ENCODE measurements around the gene RHOU.
"Not testable (repeated sequence)": the region's sequence is repeated elsewhere in the genome, so short reads cannot be mapped to it uniquely, and the experiment has no call there.

The RHOU gene

DNA sequence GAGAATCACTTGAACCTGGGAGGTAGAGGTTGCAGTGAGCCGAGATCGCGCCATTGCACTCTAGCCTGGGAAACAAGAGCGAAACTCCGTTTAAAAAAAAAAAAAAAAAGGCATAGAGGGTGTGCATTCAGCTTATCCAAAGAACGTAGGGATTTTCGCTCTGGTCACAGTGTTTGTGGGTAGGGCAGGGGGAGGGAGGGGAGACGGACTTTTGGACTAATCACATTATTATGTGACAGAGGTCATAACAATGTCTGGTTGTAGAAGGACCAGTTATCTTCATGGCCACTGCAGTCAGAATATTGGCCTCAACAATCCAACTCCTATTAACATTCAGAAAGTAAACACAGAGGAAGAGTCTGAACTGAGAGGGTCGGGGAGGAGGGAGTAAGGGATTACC is 25.7 kb downstream of the RHOU start:
- DNase-seq (ENCODE audit: low spot score), result no peak

DNA sequence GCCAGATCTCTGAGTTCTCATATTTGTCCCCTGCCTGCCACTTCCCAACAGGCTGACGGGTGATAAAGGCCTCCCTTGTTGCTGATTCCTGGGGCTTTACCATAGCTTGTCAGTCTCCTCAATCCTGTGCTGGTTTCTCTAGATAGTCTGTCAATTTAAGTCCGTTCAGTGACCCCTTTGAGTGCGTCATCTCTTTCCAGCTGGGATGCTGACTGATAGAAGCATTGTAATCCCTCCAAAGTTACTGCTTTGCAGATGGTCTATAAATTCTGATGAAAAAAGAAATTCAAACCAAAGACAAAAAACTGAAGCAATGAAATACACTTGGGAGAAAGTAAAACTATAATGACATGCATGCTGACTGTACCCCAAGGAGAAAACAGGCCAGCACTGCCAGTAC is 28.3 kb downstream of the RHOU start:
- DNase-seq (ENCODE audit: low spot score), result no peak

DNA sequence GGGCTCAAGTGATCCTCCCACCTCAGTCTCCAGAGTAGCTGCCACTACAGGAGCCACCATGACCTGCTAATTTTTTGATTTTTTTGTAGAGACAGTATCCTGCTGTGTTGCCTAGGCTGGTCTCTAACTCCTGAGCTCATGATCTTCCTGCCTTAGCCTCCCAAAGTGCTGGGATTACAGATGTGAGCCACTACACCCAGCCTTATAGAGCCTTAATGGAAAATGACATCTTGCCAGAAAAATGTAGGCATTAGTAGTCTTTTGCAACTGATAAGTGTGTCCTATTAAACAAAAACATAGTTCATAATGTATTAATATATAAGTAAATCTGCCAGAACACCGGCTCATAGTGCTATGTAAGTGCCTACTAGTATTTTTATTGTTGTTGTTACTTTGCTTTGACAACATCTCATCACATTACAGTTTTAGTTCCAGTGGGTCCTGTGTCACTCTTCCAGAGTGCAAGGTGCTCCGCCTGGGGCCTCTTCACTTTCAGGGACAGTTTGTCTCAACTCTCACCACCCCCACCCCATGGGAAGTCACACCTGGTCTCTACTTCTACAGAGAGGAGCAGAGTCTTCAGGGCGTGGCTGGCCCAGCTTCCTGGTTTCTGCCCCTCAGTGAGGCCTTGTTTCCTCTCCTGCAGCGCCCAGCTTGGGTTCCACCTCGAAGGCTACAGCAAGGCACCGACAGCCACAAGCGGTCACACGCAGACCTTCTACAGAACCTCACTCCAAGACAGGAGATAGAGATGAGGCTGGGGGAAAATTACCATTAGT is 30.1 kb downstream of the RHOU start:
- no peak for DNase-seq (ENCODE audit: low spot score)

DNA sequence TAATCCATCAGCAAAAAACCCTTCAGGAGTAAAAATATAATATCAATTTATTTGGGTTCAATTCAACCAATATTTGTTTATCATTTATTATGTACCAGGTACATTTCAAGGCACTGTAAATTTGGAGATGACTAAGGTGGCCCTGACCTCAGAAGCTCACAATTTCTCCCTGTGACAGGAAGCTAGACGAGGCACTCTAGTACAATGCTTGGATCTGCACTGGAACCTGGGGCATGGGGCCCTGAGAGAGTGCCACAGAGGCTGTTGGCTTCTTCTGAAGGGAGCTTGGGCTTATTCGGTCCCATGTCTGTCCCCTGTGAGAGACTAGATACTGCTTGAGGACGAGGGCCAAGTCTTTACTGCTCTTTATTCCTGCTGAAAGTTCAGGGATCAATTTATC is 31.5 kb downstream of the RHOU start:
- DNase-seq (ENCODE audit: low spot score), result no peak

DNA sequence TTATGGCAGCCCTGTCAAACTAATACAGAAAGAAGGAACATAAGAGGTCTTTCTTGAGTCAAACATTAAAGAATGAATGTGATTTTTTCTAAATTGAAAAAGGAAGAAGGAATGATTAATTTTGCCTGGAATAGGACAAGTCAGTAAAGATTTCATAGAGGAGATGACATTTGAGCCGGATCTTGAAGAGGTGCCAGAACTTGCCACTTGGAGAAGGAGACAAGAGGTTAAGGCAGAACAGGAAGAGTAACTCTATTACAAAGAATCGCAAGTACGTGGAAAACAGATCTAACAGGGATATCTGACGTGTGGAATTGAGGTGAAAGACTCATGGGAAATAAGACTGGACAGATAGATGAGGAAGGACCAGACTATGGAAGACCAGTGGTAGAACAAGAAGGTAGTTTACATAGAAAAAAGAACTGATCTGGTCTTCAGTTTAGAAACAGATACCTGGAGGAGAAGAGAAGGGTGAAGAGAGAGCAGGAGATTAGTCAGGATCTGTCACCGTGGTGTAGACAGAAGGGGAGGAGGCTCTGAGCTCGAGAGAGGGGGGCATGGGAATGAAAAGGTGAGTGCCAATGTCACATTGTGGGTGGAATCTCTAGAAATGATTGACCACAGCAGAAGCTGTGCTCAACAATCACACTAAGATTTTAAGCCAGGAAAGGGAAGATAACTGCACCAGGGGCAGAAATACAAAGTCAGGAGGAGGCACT is 32.5 kb downstream of the RHOU start:
- no peak for DNase-seq (ENCODE audit: low spot score)

DNA sequence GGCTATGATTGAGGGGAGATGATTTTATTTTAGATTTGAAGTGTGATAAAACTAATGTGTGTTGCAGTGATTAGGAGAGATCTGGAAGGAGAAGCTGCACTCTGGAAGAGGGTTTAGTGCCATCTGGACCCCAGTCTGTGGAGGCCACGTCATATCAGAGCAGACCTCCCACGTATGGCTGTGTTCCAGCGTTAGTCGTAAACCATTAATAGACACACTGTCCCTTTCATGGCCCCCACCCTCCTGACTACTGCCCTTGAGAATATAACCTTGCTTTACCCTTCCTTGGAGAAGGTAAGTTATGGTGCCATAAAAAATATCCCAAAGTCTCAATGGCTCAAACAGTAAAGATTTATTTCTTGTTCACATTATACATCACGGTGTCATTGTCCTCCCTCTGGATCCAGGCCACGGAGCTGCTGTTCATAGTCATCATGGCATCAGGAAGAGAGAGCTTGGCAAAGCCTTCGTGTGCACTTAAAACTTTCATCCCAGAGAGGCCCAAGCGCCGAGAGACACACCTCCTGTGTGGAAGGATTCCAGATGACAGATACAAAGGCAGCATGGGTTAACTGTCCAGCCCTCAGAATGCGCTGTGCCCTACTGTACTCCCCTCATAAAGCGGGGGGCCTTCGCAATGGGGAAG is 33.2 kb downstream of the RHOU start:
- DNase-seq (ENCODE audit: low spot score), result no peak

DNA sequence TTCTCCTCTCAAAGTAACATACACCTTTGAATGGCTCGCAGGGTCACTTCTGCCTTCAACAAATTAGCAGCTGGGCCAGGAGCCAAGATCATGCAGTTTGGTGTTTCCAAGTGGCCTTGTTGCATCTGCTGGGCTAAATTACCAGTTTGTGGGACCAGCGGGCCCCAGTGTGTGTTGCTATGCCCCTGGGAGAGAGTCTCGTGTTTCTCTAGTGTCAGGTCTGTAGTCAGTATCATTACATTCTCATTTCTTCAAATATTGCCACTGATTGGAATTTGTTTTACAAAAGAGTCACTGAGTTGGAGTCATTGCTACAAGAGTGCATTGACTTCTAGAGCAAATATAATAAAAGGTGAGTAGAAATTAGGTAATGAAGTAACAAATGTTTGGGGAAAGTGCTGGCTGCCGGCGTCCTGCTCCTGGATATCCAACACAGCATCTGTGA is 35.5 kb downstream of the RHOU start:
- no peak for DNase-seq (ENCODE audit: low spot score)

DNA sequence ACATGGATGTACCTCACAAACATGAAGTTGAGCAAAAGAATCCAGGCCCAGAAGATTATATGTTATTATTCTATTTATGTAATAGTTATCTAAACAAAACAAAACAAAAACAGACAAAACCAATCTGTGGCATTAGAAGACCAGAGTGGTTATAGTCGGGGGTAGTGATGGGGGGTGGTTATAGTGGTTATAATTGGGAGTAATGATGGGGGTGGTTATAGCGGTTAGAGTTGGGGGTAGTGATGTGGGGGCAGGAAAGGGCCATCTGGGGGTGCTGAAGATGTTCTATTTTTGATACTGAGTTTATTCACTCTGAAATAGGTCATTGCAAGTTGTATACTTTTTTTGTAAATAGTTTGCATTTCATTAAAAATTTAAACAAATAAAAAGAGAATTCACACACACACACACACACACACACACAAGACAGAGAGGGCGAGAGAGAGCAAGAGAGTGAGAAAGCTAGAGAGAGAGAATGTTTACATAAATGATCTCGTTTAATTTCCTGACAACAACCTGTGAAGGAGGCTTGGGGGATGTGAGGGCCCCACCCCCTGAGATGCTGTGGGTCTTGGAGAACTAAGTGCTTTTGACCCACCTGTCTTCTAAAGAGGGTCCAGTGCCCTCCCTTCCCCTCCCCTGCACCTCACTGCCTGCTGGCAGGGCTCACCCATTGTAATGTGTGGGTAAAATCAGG is 37.4 kb downstream of the RHOU start:
- DNase-seq (ENCODE audit: low spot score), result no peak

DNA sequence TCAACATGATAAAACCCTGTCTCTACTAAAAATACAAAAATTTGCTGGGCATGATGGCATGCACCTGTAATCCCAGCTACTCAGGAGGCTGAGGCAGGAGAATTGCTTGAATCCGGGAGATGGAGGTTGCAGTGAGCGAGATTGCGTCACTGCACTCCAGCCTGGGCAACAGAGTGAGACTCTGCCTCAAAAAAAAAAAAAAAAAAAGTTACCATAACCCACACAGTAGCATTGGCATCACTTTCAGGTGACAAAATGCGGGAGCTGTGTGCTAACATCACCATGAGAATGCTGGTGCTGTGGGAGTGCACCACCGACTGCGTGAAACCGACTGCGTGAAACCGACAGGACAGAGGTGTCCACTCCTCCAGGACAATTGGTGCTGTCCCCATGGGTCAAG is 40.7 kb downstream of the RHOU start:
- not testable (repeated sequence) for DNase-seq (ENCODE audit: low spot score)

DNA sequence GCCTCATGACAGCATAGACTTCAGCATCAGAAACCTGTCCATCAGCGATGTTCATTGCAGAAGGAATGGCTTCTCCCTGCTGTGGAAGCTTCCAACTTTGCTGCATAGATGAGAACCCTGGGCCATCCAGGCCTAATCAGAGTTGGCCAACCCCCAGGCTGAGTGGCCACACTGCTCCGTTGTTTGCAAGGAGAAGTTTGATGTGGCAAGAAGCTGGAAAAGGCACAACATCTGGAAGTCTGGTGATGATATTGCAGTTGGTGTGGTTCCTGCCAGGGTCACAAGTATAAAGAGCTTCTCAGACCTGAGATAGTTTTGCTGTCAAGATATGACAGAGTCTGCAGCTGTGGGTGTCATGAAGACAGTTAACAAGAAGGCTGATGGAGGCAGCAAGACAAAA is 41.2 kb downstream of the RHOU start:
- DNase-seq (ENCODE audit: low spot score), result no peak

DNA sequence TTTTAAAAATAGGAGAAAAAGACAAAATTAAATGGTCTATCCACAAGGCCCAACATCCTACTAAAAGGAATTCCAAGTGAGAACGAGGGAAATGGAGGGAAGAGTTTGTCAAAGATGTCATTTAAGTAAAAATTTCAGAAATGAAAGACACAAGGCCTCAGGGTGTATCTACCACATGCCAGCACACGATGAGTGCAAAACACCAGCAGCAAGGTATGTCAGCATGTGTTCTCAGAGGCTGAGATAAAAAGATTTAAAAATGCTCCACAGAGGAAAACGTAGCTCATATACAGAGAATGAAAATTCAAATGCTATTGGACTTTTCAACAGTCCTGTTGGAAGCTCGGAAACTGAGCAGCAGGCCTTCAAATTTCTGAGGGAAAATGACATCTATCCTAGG is 42.0 kb downstream of the RHOU start:
- no peak for DNase-seq (ENCODE audit: low spot score)

DNA sequence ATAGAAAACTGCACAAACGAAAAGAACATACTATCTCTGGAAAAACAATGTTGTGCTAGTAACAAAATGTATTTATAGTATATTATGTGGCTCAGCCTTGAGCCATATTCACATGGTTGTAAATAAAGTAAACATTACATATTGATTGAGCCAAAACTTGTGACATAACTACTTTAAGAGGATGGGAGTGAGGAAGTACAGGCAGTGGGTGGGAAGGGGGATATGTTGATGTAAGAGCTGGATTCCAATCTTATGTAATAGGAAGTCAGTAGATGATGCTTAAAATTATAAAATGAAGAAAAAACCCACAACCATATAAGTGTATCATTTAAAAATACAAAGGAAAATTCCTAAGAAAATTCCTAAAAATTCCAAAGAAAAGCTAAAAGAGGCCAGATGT is 42.7 kb downstream of the RHOU start:
- DNase-seq (ENCODE audit: low spot score), result no peak

DNA sequence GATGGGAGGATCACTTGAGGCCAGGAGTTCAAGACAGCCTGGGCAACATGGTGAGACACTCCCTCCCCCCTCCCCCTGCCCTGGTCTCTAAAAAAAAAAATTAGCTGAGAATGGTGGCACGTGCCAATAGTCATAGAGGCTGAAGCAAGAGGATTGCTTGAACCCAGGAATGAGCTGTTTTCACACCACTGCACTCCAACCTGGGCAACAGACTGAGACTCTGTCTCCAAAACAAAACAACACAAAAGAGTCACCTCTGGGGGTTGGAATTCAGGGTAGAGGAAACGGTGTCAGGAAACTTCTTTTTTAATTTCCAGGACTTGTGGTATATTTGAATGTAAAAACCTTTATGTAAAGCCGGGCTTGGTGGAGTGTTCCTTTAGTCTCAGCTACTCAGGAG is 43.2 kb downstream of the RHOU start:
- no peak for DNase-seq (ENCODE audit: low spot score)

DNA sequence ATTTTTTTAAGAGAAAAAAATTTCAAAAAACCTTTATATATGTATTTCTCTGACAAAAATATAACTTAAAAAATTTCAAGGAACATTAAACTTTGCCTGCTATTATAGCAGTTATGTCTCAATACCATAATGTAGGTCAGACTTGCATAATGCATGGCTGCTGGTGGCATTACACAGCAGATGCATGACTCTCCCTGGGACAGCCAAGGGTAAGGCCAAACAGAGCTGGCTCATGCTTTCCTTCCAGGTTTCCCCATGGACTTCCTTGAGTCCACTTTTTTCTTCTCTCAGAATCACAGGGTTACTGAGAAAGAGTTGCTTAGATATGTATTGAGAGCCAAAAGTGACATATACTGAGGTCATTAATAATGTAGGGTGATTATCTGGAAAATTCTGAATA is 43.7 kb downstream of the RHOU start:
- no peak for DNase-seq (ENCODE audit: low spot score)

DNA sequence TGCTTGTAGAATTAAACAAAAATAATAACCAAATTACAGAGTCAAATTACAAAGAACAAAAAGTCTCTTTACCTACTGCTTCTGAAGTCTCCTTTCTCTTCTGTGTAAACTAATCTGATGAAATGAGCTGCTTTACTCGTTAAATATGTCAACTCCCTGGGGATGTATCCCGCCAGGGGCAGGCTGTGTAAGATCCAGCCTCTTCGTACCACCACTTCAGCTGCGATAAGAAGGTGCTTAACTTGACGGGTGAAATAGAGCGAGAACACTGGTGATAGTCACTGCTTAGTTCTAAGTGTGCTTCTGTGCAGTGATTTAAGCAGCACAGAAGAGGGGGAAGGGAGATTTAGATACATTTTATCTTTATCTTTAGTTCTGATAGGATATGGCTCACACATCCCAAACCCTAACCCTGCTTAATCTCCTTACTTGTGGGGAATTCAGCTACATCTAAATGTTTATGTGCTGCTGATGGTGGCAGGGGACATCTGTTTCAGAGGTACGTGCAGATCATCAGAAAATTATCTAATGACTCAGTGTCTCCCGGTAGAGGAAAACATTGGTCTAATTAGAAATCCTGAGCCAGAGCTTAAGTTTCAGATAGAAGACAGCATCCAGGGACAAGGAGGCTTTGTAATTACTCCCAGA is 46.0 kb downstream of the RHOU start:
- no peak for DNase-seq (ENCODE audit: low spot score)

DNA sequence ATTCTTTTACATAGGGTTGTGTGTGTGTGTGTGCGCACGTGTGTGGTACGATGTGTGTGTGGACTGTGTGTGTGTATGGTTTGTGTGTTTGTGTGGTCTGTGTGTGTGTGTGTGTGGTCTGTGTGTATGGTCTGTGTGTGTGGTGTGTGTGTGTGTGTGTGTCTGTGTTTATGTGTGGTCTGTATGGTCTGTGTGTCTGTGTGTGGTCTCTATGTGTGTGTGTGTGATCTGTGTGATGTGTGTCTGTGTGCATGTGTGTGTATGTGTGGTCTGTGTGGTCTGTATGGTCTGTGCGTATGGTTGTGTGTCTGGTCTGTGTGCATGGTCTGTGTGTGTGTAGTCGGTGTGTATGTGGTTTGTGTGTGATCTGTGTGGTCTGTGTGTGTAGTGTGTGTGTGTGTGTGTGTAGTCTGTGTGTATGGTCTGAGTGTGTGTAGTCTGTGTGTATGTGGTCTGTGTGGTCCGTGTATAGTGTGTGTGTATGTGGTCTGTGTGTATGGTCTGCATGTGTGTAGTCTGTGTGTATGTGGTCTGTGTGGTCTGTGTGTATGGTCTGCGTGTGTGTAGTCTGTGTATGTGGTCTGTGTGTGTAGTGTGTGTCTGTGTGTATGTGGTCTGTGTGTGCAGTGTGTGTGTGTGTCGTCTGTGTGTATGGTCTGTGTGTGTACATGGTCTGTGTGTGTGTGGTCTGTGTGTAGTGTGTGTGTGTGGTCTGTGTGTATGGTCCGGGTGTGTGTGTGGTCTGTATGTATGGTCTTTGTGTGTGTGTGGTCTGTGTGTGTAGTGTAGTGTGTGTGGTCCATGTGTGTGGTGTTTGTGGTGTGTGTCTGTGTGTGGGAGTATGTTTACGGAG is 46.8 kb downstream of the RHOU start:
- DNase-seq (ENCODE audit: low spot score), result no peak

DNA sequence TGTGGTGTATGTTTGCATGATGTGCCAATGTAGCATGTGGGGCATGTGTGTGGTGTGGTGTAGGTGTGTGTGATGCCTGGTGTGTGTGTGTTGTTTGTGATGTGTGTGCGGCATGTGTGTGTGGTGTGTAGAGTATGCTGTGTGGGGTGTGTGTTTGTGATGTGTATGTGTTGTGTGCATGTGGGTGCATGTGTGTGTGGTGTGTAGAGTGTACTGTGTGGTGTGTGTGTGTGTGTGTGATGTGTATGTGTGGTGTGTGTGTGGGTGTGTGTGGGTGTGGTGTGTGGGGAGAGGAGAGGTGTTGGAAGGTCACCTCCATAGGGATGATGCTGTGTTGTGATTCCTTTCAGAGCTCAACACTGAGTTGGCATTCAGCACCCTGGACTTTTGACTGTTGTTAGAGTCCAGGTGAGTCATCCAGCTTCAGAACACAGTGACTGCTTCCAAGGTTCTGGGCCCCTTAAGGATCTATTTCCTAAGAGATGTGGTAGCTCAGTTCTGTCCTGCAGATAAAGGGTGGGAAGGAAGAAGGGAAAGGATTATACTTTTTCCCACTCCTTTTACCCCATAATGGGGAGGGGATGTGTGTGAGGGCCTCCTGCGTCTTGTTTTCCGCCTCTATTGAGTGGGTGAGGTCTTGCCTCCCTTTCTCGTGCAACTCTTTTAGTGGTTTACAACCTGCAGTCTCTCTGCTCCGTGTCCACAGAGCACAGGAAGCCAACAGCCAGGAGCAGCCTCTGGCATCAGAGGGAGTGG is 47.6 kb downstream of the RHOU start:
- no peak for DNase-seq (ENCODE audit: low spot score)

DNA sequence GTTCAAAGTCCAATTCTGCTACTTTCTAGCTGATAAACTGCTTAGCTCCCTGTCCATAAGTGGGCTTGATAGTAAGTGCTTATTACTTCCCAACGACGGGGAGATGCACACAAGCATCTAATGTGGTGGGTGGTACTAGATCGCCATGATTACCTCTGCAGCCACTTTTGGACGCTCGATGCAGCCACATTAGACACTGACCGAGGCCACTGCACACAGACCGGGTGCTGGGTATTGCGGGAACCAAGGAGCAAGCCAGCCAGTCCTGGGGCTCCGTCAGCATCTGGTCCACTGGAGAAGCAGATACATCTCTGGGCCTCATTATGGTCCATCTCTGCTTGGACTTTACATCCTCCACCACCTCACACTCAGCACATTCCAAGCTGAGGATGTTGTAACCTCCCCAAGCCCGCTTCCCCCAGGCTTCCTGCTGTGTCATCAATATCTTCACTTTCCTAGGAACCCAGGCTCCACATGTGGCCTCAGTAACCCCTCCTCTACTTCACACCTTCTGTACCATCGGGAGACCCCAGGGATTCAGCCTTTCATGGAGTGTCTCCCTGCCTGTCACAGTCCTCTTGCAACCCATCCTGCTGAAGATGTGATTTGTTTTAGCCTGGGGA is 48.2 kb downstream of the RHOU start:
- DNase-seq (ENCODE audit: low spot score), result no peak

DNA sequence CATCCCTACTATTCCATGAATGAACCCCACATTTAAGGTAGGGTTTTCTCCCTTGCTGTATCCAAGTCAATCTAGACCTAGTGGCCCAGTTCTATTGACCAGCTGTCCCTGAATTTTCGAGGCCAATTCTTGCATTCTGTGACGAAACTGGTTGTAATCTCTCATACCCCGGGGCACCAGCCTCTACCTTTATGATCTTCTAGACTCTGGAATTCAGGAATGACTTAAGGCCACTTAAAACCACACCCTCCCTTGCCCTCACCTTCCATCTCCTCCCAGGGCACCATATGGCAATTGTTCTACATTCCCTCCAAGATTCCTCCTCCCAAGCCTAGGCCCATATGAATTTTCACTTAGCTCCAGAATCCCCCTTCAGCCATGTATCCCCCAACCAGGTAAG is 48.9 kb downstream of the RHOU start:
- no peak for DNase-seq (ENCODE audit: low spot score)

Measured in hematopoietic multipotent progenitor cell treated with erythropoietin and hydrocortisone succinate and interleukin-3 and kit ligand, for 17 days (in vitro differentiated cells).